ENCODE data around the gene NSMF. TPM values are rescaled to one million over a fixed set of nuclear protein-coding genes. Genes with fewer than 3 reads are reported as not detected.

The NSMF gene
- total and polyA plus RNA-seq, 10 of the 15 experiments (the other 5 are each of a cell fraction or from before 2014, with no cell fraction given), result 0.13 to 44.3 (median 13.4) TPM

DNA sequence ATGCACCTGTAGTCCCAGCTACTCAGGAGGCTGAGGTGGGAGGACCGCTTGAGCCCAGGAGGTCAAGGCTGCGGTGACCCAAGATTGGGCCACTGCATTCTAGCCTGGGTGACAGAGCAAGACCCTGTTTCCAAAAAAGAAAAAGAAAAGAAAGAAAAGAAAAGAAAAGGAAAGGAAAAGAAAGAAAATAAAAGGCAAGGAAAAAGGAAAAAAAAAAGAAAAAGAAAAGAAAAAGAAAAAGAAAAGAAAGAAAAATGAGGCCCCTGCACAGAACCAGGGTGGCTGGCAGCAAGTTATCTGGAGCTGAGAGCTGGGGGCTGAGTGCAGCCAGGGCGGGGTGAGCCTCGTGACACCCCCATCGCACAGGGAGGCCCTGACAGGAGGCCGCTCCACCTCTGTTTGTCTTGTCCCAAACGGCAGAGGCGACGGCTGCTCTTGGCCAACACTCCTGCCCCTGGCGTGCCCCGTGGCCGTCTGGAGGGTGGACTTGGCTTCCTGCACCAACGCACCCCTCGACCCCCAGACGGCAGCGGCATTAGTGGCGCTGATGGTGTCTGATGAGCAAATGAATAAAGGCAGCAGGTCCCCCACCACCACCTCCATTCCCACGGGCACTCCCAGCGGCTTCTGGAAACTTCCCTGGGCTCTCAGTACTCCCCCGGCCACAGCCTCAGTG, 52.9 kb downstream of the NSMF start (continued):
- no peak for TF ChIP-seq USF2 (IDR thresholded peaks at IDR 0.05; ENCODE audit: borderline replicate concordance, low read depth, low read length)
- TF ChIP-seq NBN (IDR thresholded peaks at IDR 0.05), result no peak

- Histone ChIP-seq H4K20me1 (ENCODE audit: control insufficient read depth, insufficient read depth) (no peaks in the 10 kb centered on the region), H3K4me3 (no peak overlapping the region), H3K27ac (ENCODE audit: control insufficient read depth, insufficient read depth) (no peak overlapping the region), H3K9me3 (replicated peaks; ENCODE audit: control insufficient read depth, insufficient read depth, low read length) (peaks cover 16% of the 10 kb centered on the region), H3K36me3 (ENCODE audit: control insufficient read depth in 2 of 2, insufficient read depth in 2 of 2, low read length in 1 of 2) (no peaks in the 10 kb centered on the region; a peak in 1 of 4 replicates), H2AFZ (ENCODE audit: control insufficient read depth, low read depth, low read length) (no peak overlapping the region), H3K9ac (ENCODE audit: control insufficient read depth, insufficient read depth, low read length) (no peak overlapping the region), H3K79me2 (ENCODE audit: control insufficient read depth, insufficient read depth, low read length) (no peaks in the 10 kb centered on the region), H3K27me3 (replicated peaks in 1 of 2; ENCODE audit: control insufficient read depth in 2 of 2, insufficient read depth in 2 of 2, low read length in 1 of 2) (no peaks in the 10 kb centered on the region), H3K4me2 (ENCODE audit: control insufficient read depth, insufficient read depth) (no peak overlapping the region), H3K4me1 (ENCODE audit: control insufficient read depth, insufficient read depth, low read length) (peaks cover 8% of the 10 kb centered on the region)
- no peak for FAIRE-seq
- WGBS (ENCODE audit: insufficient coverage, insufficient replicate concordance, low lambda C conversion rate, missing lambda C conversion rate), result 92% methylated on average over 11 of the region's 11 CpGs
- no peak for ATAC-seq
- CTCF ChIA-PET, result interaction anchor here (0.7 to 1.0 kb wide), 2 partner anchors 119 to 310 kb away, joined by 3 read pairs; no protein-coding TSS in a partner anchor
- TF ChIP-seq TBL1XR1 (IDR thresholded peaks at IDR 0.05; ENCODE audit: low read depth, low read length) (no peak), TCF7 (IDR thresholded peaks at IDR 0.05; ENCODE audit: borderline replicate concordance) (no peak)
- intact Hi-C loops (cut with micrococcal nuclease; ENCODE audit: unreplicated experiment) (loop anchor here (2.0 kb wide), 1 partner anchor 103 kb away; the partner anchor contains the start of gene NRARP), in situ Hi-C loops (cut with MboI) (loop anchor here (5.0 kb wide), 1 partner anchor 113 kb away; no protein-coding TSS in a partner anchor)
- DNase-seq (ENCODE audit: low read depth, low spot score), result no peak
- RAD21 ChIA-PET (ENCODE audit: unreplicated experiment), result interaction anchor here (1.0 kb wide), 1 partner anchor 103 kb away, joined by 3 read pairs; the partner anchor contains the start of gene NRARP
- BruUV-seq (replicated peaks), result no TSS peak
- POLR2A ChIA-PET, result no interaction called here
- SMC1A ChIA-PET (ENCODE audit: uncharacterized antibody, unreplicated experiment), result no interaction called here
These were observed 53.5 kb downstream of the NSMF start for GRCh38 chr9:137405677-137406081.
